ENCODE results near the gene ACSM3. TPM values are rescaled to one million over a fixed set of nuclear protein-coding genes. Genes with fewer than 3 reads are reported as not detected.

The ACSM3 gene
- total and polyA plus RNA-seq, 9 of the 15 experiments (the other 6 are each of a cell fraction or from before 2014, with no cell fraction given) = 112 to 420 (median 182) TPM

GRCh38 chr16:20747030-20747816, 16.6 kb upstream of the ACSM3 start (continued):
- no peak for TF ChIP-seq HNRNPUL1 (IDR thresholded peaks at IDR 0.05; ENCODE audit: low read length)
- TF ChIP-seq RBBP5 (IDR thresholded peaks at IDR 0.05; ENCODE audit: borderline replicate concordance, insufficient read depth, low read length, poor library complexity, severe bottlenecking) = no peak
- TF ChIP-seq MNT (conservative IDR thresholded peaks at IDR 0.05) = peak; percentile 9 to 51; a peak in 3 of 4 replicates
- peak; percentile 72; the same call in 1 of the 2 replicates for TF ChIP-seq TOE1 (IDR thresholded peaks at IDR 0.05; ENCODE audit: borderline replicate concordance)
- TF ChIP-seq TOE1 (CRISPR knock-in tag; IDR thresholded peaks at IDR 0.05; ENCODE audit: borderline replicate concordance, low read depth) = no peak
- TF ChIP-seq SMC3 (conservative IDR thresholded peaks at IDR 0.05; ENCODE audit: insufficient read depth, low read depth, low read length) = no peak
- peak; percentile 73; the same call in 1 of the 2 replicates for TF ChIP-seq XRCC5 (IDR thresholded peaks at IDR 0.05; ENCODE audit: low read depth, low read length)
- TF ChIP-seq NFRKB (IDR thresholded peaks at IDR 0.05; ENCODE audit: low read depth) = peak; percentile 82
- no peak for TF ChIP-seq CAMTA2 (CRISPR knock-in tag; conservative IDR thresholded peaks at IDR 0.05)
- no peak for TF ChIP-seq FIP1L1 (IDR thresholded peaks at IDR 0.05; ENCODE audit: low read depth, low read length, poor library complexity, severe bottlenecking)
- no peak for TF ChIP-seq SIRT6 (IDR thresholded peaks at IDR 0.05; ENCODE audit: low read depth, low read length)
- TF ChIP-seq SMARCC2 (IDR thresholded peaks at IDR 0.05; ENCODE audit: low read depth) = peak; percentile 99
- no peak for TF ChIP-seq SRSF1 (IDR thresholded peaks at IDR 0.05; ENCODE audit: low read depth, low read length)
- TF ChIP-seq CUX1 (CRISPR knock-in tag; IDR thresholded peaks at IDR 0.05) = no peak
- TF ChIP-seq EP300 (IDR thresholded peaks at IDR 0.05; ENCODE audit: low read length) = peak; percentile 97
- TF ChIP-seq MYNN (IDR thresholded peaks at IDR 0.05) = peak; percentile 13; the same call in 1 of the 2 replicates
- no peak for TF ChIP-seq MYNN (CRISPR knock-in tag; IDR thresholded peaks at IDR 0.05)
- no peak for TF ChIP-seq CBX2 (IDR thresholded peaks at IDR 0.05; ENCODE audit: insufficient read depth, low read length, poor library complexity, severe bottlenecking)
- TF ChIP-seq KAT2B (IDR thresholded peaks at IDR 0.05; ENCODE audit: low read depth, low read length) = no peak
- TF ChIP-seq CREM (IDR thresholded peaks at IDR 0.05; ENCODE audit: low read depth) = peak; percentile 38; the same call in 1 of the 2 replicates
- TF ChIP-seq HMGN3 (IDR thresholded peaks at IDR 0.05; ENCODE audit: borderline replicate concordance, extremely low read depth, insufficient read length, low read depth, low read length) = peak; percentile 98
- TF ChIP-seq ZNF778 (CRISPR knock-in tag; IDR thresholded peaks at IDR 0.05) = no peak

All from K562 (cell line).